H1 (cell line): ENCODE results near the gene MGLL. TPM values are rescaled to one million over a fixed set of nuclear protein-coding genes. Genes with fewer than 3 reads are reported as not detected.

Experiments
- CHD1 ChIP-seq: IDR thresholded peaks from 2 replicates; pipeline ENCODE4 v1.6.1; 2012; ENCODE audit warnings: low read depth, low read length, improper control_type of control experiment
- CHD7 ChIP-seq: fragments of 300-600 bp; sonication (generic); IDR thresholded peaks from 2 replicates; pipeline ENCODE4 v1.7.1; 2012; ENCODE audit warnings: low read length, moderate library complexity, mild to moderate bottlenecking, inconsistent platforms; ENCODE audit not compliant: insufficient replicate concordance
- E2F6 ChIP-seq: IDR thresholded peaks from 2 replicates; pipeline ENCODE4 v1.6.1; 2012; ENCODE audit warnings: inconsistent platforms
- POU5F1 ChIP-seq: IDR thresholded peaks from 2 replicates; pipeline ENCODE4 v1.6.1; 2011; ENCODE audit warnings: low read depth, mild to moderate bottlenecking, low read length, moderate library complexity
- polyA plus RNA-seq, 7 experiments: library from polyadenylated mRNA; depleted of rRNA in 3 of 7; stranded (reverse) in 5 of 7; unstranded in 2 of 7; fragments of >200 nt in 5 of 7; fragments of 200-250 nt in 2 of 7; gene quantifications; 1 replicate in 5 of 7; 2 replicates in 1 of 7; 4 replicates in 1 of 7; pipeline versions ENCODE4 v1.2.1 to v1.2.3, GENCODE V29; 2011 to 2013; ENCODE audit warnings: missing spikeins in 2 of 7, mixed read lengths in 2 of 7
- total RNA-seq: library from RNA; stranded (reverse); fragmentation: NEBNext Ultra II Directional; extraction: Animal tissue kit (Norgen Biotek cat#: 25700); gene quantifications from 2 replicates; pipeline ENCODE4 v1.2.1, GENCODE V29; 2021

Gene MGLL
- total and polyA plus RNA-seq, 2 of the 8 experiments (the other 6 are each of a cell fraction or from before 2014, with no cell fraction given): 0.05 to 0.34 TPM

GRCh38 chr3:127758013-127758412 is 64.3 kb downstream of the MGLL start (continued):
- TF ChIP-seq CHD7 (no peak), E2F6 (no peak), POU5F1 (no peak), CHD1 (no peak)
- TF ChIP-seq, all 59 proteins: peak for 0
